Left lung (tissue), 10 donors: ENCODE measurements around the gene CD101. TPM values are rescaled to one million over a fixed set of nuclear protein-coding genes. Genes with fewer than 3 reads are reported as not detected.

Experiments used
- ATAC-seq: fragments of 200-7000 bp; cut with Tn5 transposase; one replicate; pipeline ENCODE4 v1.9.1; 2020; ENCODE audit warnings: moderate library complexity
- DNase-seq, 4 donors: peaks; one replicate each; pipeline ENCODE4 v3.0.0-alpha.2; 2013 to 2020
- H3K27ac ChIP-seq, 2 donors: fragments of 200-600 bp; sonication (generic) in 1 of 2; one replicate each; pipeline versions ENCODE4 v1.5.0 to v1.8.0; 2020 to 2021
- H3K27me3 ChIP-seq, 2 donors: fragments of 200-600 bp; sonication (generic) in 1 of 2; one replicate each; pipeline versions ENCODE4 v1.5.0 to v1.8.0; 2020 to 2021
- H3K36me3 ChIP-seq, 2 donors: fragments of 200-600 bp; sonication (generic) in 1 of 2; one replicate each; pipeline versions ENCODE4 v1.5.0 to v1.8.0; 2020 to 2021
- H3K4me1 ChIP-seq, 2 donors: fragments of 200-600 bp; one replicate each; pipeline ENCODE4 v1.8.0; 2021
- H3K4me3 ChIP-seq, 2 donors: fragments of 200-600 bp; sonication (generic) in 1 of 2; one replicate each; pipeline versions ENCODE4 v1.5.0 to v1.8.0; 2020 to 2021; ENCODE audit warnings: mild to moderate bottlenecking in 1 of 2
- H3K9me3 ChIP-seq, 2 donors: fragments of 200-600 bp; sonication (generic) in 1 of 2; one replicate each; pipeline versions ENCODE4 v1.5.0 to v1.8.0; 2020 to 2021
- CTCF ChIP-seq, 2 donors: fragments of 200-600 bp; sonication (generic) in 1 of 2; IDR thresholded peaks; one replicate each; pipeline versions ENCODE4 v1.5.0 to v1.8.0; 2021; ENCODE audit warnings: antibody characterized with exemption in 2 of 2
- intact Hi-C, 2 donors: fragments of 100-400 bp; cut with DNase I; formaldehyde crosslinking; loops; one replicate each; pipeline versions ENCODE4 v1.11.2 to v1.14.2; 2022
- polyA plus RNA-seq, 6 donors: library from polyadenylated mRNA; unstranded; fragments of 120-200 nt; gene quantifications; one replicate each; pipeline ENCODE4 v1.2.1, GENCODE V29; 2013; ENCODE audit not compliant: insufficient read length in 6 of 6
- total RNA-seq, 2 donors: library from RNA; stranded (reverse); fragmentation: NEBNext Ultra II Directional; extraction: Animal tissue kit (Norgen Biotek cat#: 25700); gene quantifications; one replicate each; pipeline ENCODE4 v1.2.1, GENCODE V29; 2021
- donor health status: DM: no; HTN: yes; CAD: no.
- donor health status: DM: no; HTN: no; CAD: no.

Gene CD101
- total and polyA plus RNA-seq, 8 donors: 1.7 to 8.3 (median 2.5) TPM

- intact Hi-C loops: no loop called here
These were observed 4.5 kb upstream of the CD101 start for GRCh38 chr1:116997066-116997465.

GRCh38 chr1:116997636-116998035 lies 3.9 kb upstream of the CD101 start:
- H3K4me1 ChIP-seq: peaks cover 0 to 34% of the 10 kb centered on the region in 2 donors
- no peaks in the 10 kb centered on the region for H3K36me3 ChIP-seq
- ATAC-seq (no peak), DNase-seq (no peak)
- intact Hi-C loops: no loop called here
- H3K9me3 ChIP-seq: no peaks in the 10 kb centered on the region
- no peak for TF ChIP-seq CTCF (IDR thresholded peaks at IDR 0.05)
- H3K27me3 ChIP-seq: no peaks in the 10 kb centered on the region
- no peak overlapping the region for H3K4me3 ChIP-seq
- H3K27ac ChIP-seq: no peak overlapping the region

More at GRCh38 chr1:116997066-116997465, 4.5 kb upstream of the CD101 start:
- DNase-seq (no peak), ATAC-seq (no peak)
- Histone ChIP-seq H3K27me3 (no peaks in the 10 kb centered on the region), H3K9me3 (no peaks in the 10 kb centered on the region), H3K27ac (no peak overlapping the region), H3K4me3 (no peak overlapping the region), H3K36me3 (no peaks in the 10 kb centered on the region), H3K4me1 (peaks cover 0 to 34% of the 10 kb centered on the region in 2 donors)
- TF ChIP-seq CTCF (IDR thresholded peaks at IDR 0.05): no peak

- no peak overlapping the region for H3K27ac ChIP-seq
- peaks cover 0 to 40% of the 10 kb centered on the region in 2 donors for H3K4me1 ChIP-seq
- no peaks in the 10 kb centered on the region for H3K27me3 ChIP-seq
- TF ChIP-seq CTCF (IDR thresholded peaks at IDR 0.05): no peak
- no peaks in the 10 kb centered on the region for H3K36me3 ChIP-seq
- ATAC-seq (no peak), DNase-seq (no peak)
- intact Hi-C loops: no loop called here
- H3K4me3 ChIP-seq: no peak overlapping the region
- no peaks in the 10 kb centered on the region for H3K9me3 ChIP-seq
These were observed 2.0 kb upstream of the CD101 start for GRCh38 chr1:116999596-116999995.

- intact Hi-C loops: no loop called here
These were observed 1.4 kb upstream of the CD101 start for GRCh38 chr1:117000142-117000541.

GRCh38 chr1:117003223-117003875 lies 1.8 kb downstream of the CD101 start:
- Histone ChIP-seq H3K36me3 (no peaks in the 10 kb centered on the region), H3K27ac (peak overlapping the region in 1 of 2 donors; percentile 84), H3K4me3 (no peak overlapping the region), H3K4me1 (peaks cover 0 to 62% of the 10 kb centered on the region in 2 donors), H3K9me3 (no peaks in the 10 kb centered on the region), H3K27me3 (no peaks in the 10 kb centered on the region)
- no peak for DNase-seq
- intact Hi-C loops: no loop called here
- peak; percentile 47 for ATAC-seq
- TF ChIP-seq CTCF (IDR thresholded peaks at IDR 0.05): no peak

More at GRCh38 chr1:117000142-117000541, 1.4 kb upstream of the CD101 start:
- H3K27me3 ChIP-seq: no peaks in the 10 kb centered on the region
- H3K4me3 ChIP-seq: no peak overlapping the region
- H3K27ac ChIP-seq: peak overlapping the region in 1 of 2 donors; percentile 84
- TF ChIP-seq CTCF (IDR thresholded peaks at IDR 0.05): no peak
- H3K4me1 ChIP-seq: peaks cover 0 to 43% of the 10 kb centered on the region in 2 donors
- ATAC-seq (no peak), DNase-seq (no peak)
- H3K36me3 ChIP-seq: no peaks in the 10 kb centered on the region
- H3K9me3 ChIP-seq: no peaks in the 10 kb centered on the region
